ENCODE data around the gene FBXO9.
"Not testable (repeated sequence)": the region's sequence is repeated elsewhere in the genome, so short reads cannot be mapped to it uniquely, and the experiment has no call there.

FBXO9 gene

DNA sequence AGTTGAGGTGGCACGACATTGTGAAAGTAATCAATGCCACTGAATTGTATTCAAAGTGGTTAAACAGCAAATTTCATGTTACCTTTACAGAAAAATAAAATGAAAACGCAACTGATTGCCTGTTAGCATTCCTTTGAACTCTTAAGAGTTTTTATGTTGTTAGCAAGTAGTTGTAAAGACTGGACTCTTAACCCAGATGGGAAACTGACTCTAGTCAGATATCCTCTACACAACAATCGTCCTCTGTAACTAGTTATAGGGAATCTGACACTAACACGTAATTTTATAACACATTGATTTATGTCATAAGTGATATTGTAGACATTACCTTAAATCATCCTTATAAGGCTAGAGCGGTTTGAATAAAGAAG lies 3.0 kb upstream of the FBXO9 start:
- no peaks in the 10 kb centered on the region for H3K27me3 ChIP-seq
- H3K27ac ChIP-seq = peak overlapping the region; percentile 92
- peak overlapping the region; percentile 92 for H3K9ac ChIP-seq
- H3K4me1 ChIP-seq = peaks cover 47% of the 10 kb centered on the region
- H3K36me3 ChIP-seq = peaks cover 13% of the 10 kb centered on the region; the same call in 1 of the 2 replicates
- peak overlapping the region; percentile 93 for H3K4me2 ChIP-seq
- no peaks in the 10 kb centered on the region for H3K9me3 ChIP-seq
- TF ChIP-seq Cebpa-rat (IDR thresholded peaks at IDR 0.05) = no peak
- H4K20me1 ChIP-seq = peaks cover 50% of the 10 kb centered on the region
- peak overlapping the region; percentile 78 for H3K4me3 ChIP-seq

- H3K9ac ChIP-seq, H3K9me3 ChIP-seq, H3K27me3 ChIP-seq, H3K36me3 ChIP-seq, H3K27ac ChIP-seq, H3K4me3 ChIP-seq: not testable (repeated sequence)
- H3K4me1 ChIP-seq = peaks cover 42% of the 10 kb centered on the region
- peaks cover 39% of the 10 kb centered on the region for H4K20me1 ChIP-seq
- peak overlapping the region; percentile 16; the same call in 1 of the 2 replicates for H3K4me2 ChIP-seq
Measured at GRCh38 chr6:53064255-53064654, 949 bp upstream of the FBXO9 start.

- TF ChIP-seq Cebpa-rat (IDR thresholded peaks at IDR 0.05) = no peak
- Histone ChIP-seq H3K27me3 (no peaks in the 10 kb centered on the region), H3K4me2 (peak overlapping the region; percentile 96), H4K20me1 (peaks cover 34% of the 10 kb centered on the region), H3K9me3 (no peaks in the 10 kb centered on the region), H3K4me3 (peak overlapping the region; percentile 88), H3K27ac (peak overlapping the region; percentile 90), H3K4me1 (peaks cover 36% of the 10 kb centered on the region), H3K9ac (peak overlapping the region; percentile 91), H3K36me3 (peaks cover 4% of the 10 kb centered on the region)
Measured at GRCh38 chr6:53064726-53065265, 408 bp upstream of the FBXO9 start.

DNA sequence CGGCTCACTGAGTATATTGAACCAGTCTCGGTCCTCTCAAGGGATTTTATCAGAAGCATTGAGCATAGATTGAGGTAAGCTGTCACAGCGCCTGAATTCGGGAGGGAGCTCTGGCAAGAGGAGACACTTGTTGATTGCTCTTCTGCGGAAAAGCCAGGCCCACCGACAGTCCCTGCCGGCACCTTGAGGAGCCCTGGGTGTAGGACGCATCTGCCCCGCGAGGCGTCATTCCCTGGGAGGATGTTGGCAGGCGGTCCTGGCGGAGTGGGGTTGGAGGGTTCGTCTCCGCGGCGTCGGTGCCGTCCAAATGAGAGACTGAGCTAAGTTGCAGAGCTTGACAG lies 843 bp downstream of the FBXO9 start:
- H3K27me3 ChIP-seq = no peaks in the 10 kb centered on the region
- H3K4me2 ChIP-seq = peak overlapping the region; percentile 96
- peaks cover 35% of the 10 kb centered on the region for H4K20me1 ChIP-seq
- peaks cover 10% of the 10 kb centered on the region for H3K36me3 ChIP-seq
- H3K4me1 ChIP-seq = peaks cover 26% of the 10 kb centered on the region
- no peaks in the 10 kb centered on the region for H3K9me3 ChIP-seq
- TF ChIP-seq Cebpa-rat (IDR thresholded peaks at IDR 0.05) = no peak
- H3K27ac ChIP-seq = peak overlapping the region; percentile 90
- peak overlapping the region; percentile 88 for H3K4me3 ChIP-seq
- peak overlapping the region; percentile 91 for H3K9ac ChIP-seq

- H3K36me3 ChIP-seq = peaks cover 12% of the 10 kb centered on the region
- H3K9me3 ChIP-seq = no peaks in the 10 kb centered on the region
- no peak overlapping the region for H3K9ac ChIP-seq
- no peaks in the 10 kb centered on the region for H3K27me3 ChIP-seq
- peaks cover 25% of the 10 kb centered on the region for H3K4me1 ChIP-seq
- no peak for TF ChIP-seq Cebpa-rat (IDR thresholded peaks at IDR 0.05)
- peaks cover 39% of the 10 kb centered on the region for H4K20me1 ChIP-seq
- H3K4me3 ChIP-seq = no peak overlapping the region
- no peak overlapping the region for H3K27ac ChIP-seq
- peak overlapping the region; percentile 96 for H3K4me2 ChIP-seq
Measured at GRCh38 chr6:53066874-53067706, 1.9 kb downstream of the FBXO9 start.

GRCh38 chr6:53067849-53068361 lies 2.7 kb downstream of the FBXO9 start:
- Histone ChIP-seq H3K27ac (no peak overlapping the region), H3K27me3 (no peaks in the 10 kb centered on the region), H3K4me1 (peaks cover 20% of the 10 kb centered on the region), H3K9me3 (no peaks in the 10 kb centered on the region), H3K9ac (no peak overlapping the region), H3K4me2 (no peak overlapping the region), H3K36me3 (peaks cover 20% of the 10 kb centered on the region), H3K4me3 (no peak overlapping the region), H4K20me1 (peaks cover 42% of the 10 kb centered on the region)
- TF ChIP-seq Cebpa-rat (IDR thresholded peaks at IDR 0.05) = no peak

DNA sequence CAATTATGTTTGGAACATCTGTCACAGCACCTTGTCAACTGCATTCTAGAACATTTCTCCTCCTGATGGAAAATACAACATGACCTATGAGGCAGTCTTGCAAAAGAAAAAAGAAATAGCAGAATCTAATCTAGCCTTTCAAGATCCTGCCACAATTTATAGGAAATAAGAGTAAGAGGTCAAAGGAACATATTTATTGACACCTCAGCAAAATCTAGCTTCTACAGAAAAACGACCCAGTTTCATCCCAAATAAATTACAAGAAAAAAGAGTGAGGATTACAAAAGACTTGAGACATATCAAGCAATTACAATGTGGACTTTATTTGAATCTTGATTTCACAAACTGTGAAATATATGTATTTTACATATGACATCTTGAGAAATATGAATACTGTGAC lies 4.2 kb downstream of the FBXO9 start:
- peaks cover 33% of the 10 kb centered on the region for H3K36me3 ChIP-seq
- no peak overlapping the region for H3K4me2 ChIP-seq
- no peaks in the 10 kb centered on the region for H3K9me3 ChIP-seq

DNA sequence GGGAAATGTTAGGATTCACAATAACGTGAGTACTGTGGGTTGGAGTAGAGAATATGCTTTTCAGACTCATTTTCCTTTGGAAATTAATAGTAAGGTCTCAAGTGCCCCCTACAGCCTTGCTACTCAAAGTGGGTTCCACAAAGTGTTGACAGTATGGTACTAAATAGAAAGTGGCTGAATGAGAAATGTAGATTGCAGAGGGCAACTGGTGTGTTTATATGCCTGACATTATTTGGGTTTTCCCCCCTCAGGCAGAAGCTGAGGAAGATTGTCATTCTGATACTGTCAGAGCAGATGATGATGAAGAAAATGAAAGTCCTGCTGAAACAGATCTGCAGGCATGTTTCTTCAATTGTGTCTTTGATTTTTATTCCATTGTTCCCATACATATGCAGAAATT lies 5.6 kb downstream of the FBXO9 start:
- Histone ChIP-seq H3K9ac (no peak overlapping the region), H3K27ac (no peak overlapping the region), H4K20me1 (peaks cover 42% of the 10 kb centered on the region), H3K9me3 (no peaks in the 10 kb centered on the region), H3K27me3 (no peaks in the 10 kb centered on the region), H3K4me1 (peaks cover 17% of the 10 kb centered on the region), H3K4me2 (no peak overlapping the region), H3K4me3 (no peak overlapping the region), H3K36me3 (peaks cover 47% of the 10 kb centered on the region)
- TF ChIP-seq Cebpa-rat (IDR thresholded peaks at IDR 0.05) = no peak

More for the DNA sequence above, 4.2 kb downstream of the FBXO9 start:
- H3K9ac ChIP-seq = no peak overlapping the region
- H3K27me3 ChIP-seq = no peaks in the 10 kb centered on the region
- no peak for TF ChIP-seq Cebpa-rat (IDR thresholded peaks at IDR 0.05)
- H3K4me1 ChIP-seq = peaks cover 17% of the 10 kb centered on the region
- no peak overlapping the region for H3K4me3 ChIP-seq
- peaks cover 42% of the 10 kb centered on the region for H4K20me1 ChIP-seq
- no peak overlapping the region for H3K27ac ChIP-seq

DNA sequence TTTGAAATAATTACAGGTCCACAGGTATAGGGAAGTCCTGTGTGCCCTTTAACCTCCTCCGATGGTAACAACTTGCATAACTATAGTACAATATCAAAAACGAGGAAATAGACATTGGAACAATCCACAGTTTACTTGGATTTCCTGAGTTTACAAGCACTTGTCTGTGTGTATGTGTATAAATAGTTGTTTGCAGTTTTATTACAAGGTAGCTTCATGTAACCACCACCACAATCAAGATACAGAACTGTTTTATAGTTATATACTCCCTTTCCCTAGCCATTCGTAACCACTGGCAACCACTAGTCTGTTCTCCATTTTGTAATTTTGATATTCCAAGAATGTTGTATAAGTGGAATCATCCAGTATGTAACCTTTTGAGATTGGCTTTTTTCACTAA lies 9.1 kb downstream of the FBXO9 start:
- no peak overlapping the region for H3K4me3 ChIP-seq
- H3K9ac ChIP-seq = no peak overlapping the region
- no peaks in the 10 kb centered on the region for H3K9me3 ChIP-seq
- no peak for TF ChIP-seq Cebpa-rat (IDR thresholded peaks at IDR 0.05)
- H3K4me2 ChIP-seq = no peak overlapping the region
- peaks cover 69% of the 10 kb centered on the region for H3K36me3 ChIP-seq
- no peak overlapping the region for H3K27ac ChIP-seq
- peaks cover 11% of the 10 kb centered on the region for H3K4me1 ChIP-seq
- H3K27me3 ChIP-seq = no peaks in the 10 kb centered on the region
- H4K20me1 ChIP-seq = peaks cover 19% of the 10 kb centered on the region

DNA sequence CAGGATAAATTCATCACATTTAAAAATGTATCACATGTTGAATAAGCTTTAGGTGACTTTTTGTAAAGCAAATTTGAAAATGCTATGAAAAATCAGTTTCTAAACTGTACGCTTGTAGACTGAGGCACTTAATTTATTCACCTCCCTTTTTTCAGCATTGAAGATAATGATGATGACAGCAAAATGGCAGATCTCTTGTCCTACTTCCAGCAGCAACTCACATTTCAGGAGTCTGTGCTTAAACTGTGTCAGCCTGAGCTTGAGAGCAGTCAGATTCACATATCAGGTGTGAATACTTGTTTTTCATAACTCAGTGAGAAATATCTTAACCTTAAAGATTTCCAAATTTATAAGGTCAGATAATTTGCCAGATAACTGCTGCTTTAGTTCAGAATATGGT lies 15.6 kb downstream of the FBXO9 start:
- H4K20me1 ChIP-seq = no peaks in the 10 kb centered on the region
- H3K9ac ChIP-seq = no peak overlapping the region
- H3K9me3 ChIP-seq = no peaks in the 10 kb centered on the region
- peaks cover 76% of the 10 kb centered on the region for H3K36me3 ChIP-seq
- no peaks in the 10 kb centered on the region for H3K27me3 ChIP-seq
- H3K4me3 ChIP-seq = no peak overlapping the region
- no peak overlapping the region for H3K4me2 ChIP-seq
- H3K4me1 ChIP-seq = peaks cover 11% of the 10 kb centered on the region
- no peak overlapping the region for H3K27ac ChIP-seq
- TF ChIP-seq Cebpa-rat (IDR thresholded peaks at IDR 0.05) = no peak
